Activated CD4-positive, alpha-beta T cell treated with anti-CD3 and anti-CD28 coated beads for 4 hours (primary cell): ENCODE data around the gene STX4.
A peak's percentile ranks its signal among the peaks of the same experiment; 100 is the strongest.

Source experiments
- DNase-seq, 2 donors: peaks; one replicate each; pipeline ENCODE4 v3.0.0-alpha.2; 2020

STX4 gene

GRCh38 chr16:31032736-31033708, at the start of gene STX4:
Gene STX4 (plus strand): TSS chr16:31033558. CDS start chr16:31033806, 248 bp downstream.
- peak; percentile 96 to 97 for DNase-seq

GRCh38 chr16:30983898-30984610, 49.3 kb upstream of the STX4 start:
- DNase-seq, result no peak

- DNase-seq, result peak; percentile 77 to 84
Observed at GRCh38 chr16:30984669-30985400, 48.5 kb upstream of the STX4 start, which contains the start of gene HSD3B7. Gene HSD3B7 (plus strand): TSS chr16:30985207. CDS start chr16:30985659, 452 bp downstream.

- no peak for DNase-seq
Observed at GRCh38 chr16:30985401-30986128, 47.8 kb upstream of the STX4 start.

- no peak for DNase-seq
Observed at GRCh38 chr16:30986129-30986991, 47.0 kb upstream of the STX4 start.

GRCh38 chr16:30987581-30988190, 45.7 kb upstream of the STX4 start:
- no peak for DNase-seq

GRCh38 chr16:30989469-30990047, 43.8 kb upstream of the STX4 start:
- DNase-seq, result no peak

- no peak for DNase-seq
Observed at GRCh38 chr16:30990105-30990504, 43.3 kb upstream of the STX4 start.

GRCh38 chr16:30991052-30991451, 42.3 kb upstream of the STX4 start:
- DNase-seq, result no peak

- DNase-seq, result no peak
Observed at GRCh38 chr16:30992276-30992780, 41.0 kb upstream of the STX4 start.

GRCh38 chr16:30992931-30993816, 40.2 kb upstream of the STX4 start:
- no peak for DNase-seq

GRCh38 chr16:30995927-30996323, 37.4 kb upstream of the STX4 start:
- no peak for DNase-seq

GRCh38 chr16:30996324-30996984, 36.9 kb upstream of the STX4 start:
- DNase-seq, result no peak

- peak; percentile 77 to 78 for DNase-seq
Observed at GRCh38 chr16:30996985-30997724, 36.2 kb upstream of the STX4 start.

- DNase-seq, result no peak
Observed at GRCh38 chr16:30997725-30998711, 35.3 kb upstream of the STX4 start.
